Effector CD4-positive, alpha-beta T cell (primary cell): ENCODE results near the gene ACYP2.
"Not testable (repeated sequence)": the region's sequence is repeated elsewhere in the genome, so short reads cannot be mapped to it uniquely, and the experiment has no call there.

Experiments used
- DNase-seq: peaks from one replicate; pipeline ENCODE4 v3.0.0-alpha.2; 2020

The ACYP2 gene

DNA sequence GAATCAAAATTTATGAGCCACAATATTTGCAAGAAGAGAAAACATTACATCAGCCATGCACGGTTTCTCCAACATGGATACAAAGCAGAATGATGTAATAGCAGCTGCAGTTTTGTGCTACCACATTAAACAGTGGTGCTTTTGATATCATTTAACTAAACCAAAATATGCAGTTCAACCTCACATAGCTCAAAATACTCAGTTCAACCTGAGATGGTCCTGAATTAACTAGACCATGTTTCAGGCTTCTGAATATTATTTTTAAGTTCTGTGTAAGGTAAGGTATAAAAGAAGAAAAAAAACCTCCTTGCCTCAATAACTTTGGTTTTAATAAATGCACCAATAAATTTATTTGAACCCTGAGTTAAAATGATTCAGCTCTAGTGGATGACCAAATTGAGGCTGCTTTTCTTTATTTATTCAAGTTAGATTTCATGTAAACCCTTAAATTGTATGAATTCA, 159.4 kb downstream of the ACYP2 start:
- DNase-seq = no peak

GRCh38 chr2:54275541-54275940, 160.1 kb downstream of the ACYP2 start:
- no peak for DNase-seq

GRCh38 chr2:54279385-54279784, 164.0 kb downstream of the ACYP2 start:
- no peak for DNase-seq

GRCh38 chr2:54284826-54285225, 169.4 kb downstream of the ACYP2 start:
- no peak for DNase-seq

DNA sequence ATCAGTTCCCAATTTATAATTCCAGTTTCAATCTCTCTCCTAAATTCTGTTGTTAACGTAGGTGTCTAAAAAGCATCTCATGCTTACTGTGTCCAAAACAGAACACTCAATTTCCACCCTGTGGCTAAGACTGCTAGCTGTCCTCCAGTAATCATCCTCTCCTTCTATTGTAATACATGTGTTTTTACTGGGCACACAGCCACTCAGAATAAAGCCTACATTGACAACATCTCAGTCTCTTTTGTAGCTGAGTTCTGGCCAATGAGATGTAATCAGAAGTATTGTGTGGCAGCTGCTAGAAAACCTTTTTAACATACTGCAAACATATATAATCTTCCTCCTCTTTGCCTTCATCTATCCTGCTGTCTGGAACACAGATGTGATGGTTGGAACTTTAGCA, 170.0 kb downstream of the ACYP2 start:
- no peak for DNase-seq

- DNase-seq = no peak
Measured at GRCh38 chr2:54287532-54287931, 172.1 kb downstream of the ACYP2 start.

DNA sequence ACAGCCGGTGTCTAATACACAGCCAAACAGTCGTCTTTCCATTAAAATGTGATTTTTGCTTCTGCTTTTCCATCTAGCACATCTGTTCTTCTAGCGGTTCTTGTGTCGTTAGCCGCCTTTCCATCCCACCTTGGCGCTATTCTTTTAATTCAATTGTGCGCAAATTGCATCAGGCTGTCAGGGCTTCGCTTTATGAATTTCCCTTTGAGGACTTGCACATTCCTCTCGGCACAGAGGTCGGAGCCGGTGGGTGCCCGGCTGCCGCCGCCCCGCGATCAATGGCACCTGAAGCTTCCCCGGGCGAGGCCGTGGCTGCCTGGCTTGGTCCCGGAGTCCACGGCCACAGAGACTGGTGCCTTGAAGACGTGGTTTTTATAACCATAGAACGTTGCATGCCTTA, 174.5 kb downstream of the ACYP2 start:
- no peak for DNase-seq

GRCh38 chr2:54290356-54291025, 175.1 kb downstream of the ACYP2 start:
- DNase-seq = no peak

- DNase-seq = not testable (repeated sequence)
Measured at GRCh38 chr2:54294665-54295064, 179.2 kb downstream of the ACYP2 start.

- DNase-seq = no peak
Measured at GRCh38 chr2:54295911-54296310, 180.5 kb downstream of the ACYP2 start.

- no peak for DNase-seq
Measured at GRCh38 chr2:54298514-54298913, 183.1 kb downstream of the ACYP2 start.

DNA sequence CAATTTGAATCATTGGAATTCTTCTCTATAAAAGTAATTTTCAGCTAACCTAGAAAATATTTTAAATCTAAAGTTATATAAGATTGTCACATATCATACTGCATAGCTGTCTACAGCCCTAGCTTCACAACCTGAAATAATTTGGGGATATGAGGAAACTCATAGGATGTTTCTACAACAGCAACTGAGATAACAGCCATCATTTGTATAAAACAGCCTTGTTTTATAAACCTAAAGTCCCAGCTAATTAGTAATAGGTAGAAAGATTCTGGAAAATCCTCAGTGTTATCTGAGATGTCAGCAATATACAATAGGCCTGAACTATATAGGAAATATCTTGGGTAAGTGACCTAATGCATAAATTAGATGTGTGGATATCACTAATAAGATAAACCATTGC, 188.2 kb downstream of the ACYP2 start:
- no peak for DNase-seq

GRCh38 chr2:54306556-54306955, 191.1 kb downstream of the ACYP2 start:
- DNase-seq = no peak

DNA sequence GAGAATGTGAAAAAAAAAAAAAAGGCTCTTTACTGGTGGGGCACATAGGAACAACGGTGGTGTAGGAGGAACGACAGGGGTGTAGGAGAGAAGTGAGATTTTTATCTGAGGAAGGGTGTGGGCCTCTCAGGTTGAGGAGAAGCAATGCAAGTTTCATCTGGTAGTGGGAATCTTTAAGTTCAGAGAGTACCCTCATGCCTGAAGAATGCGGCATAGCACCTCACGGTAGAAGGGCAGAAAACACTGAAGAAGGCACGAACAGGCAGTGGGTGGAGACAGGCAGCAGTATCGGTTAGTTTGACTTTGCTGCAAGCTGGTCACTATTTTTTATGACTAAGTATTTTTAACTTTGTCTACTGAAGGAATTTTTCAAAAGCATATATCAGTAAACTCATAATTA, 192.8 kb downstream of the ACYP2 start:
- no peak for DNase-seq

DNA sequence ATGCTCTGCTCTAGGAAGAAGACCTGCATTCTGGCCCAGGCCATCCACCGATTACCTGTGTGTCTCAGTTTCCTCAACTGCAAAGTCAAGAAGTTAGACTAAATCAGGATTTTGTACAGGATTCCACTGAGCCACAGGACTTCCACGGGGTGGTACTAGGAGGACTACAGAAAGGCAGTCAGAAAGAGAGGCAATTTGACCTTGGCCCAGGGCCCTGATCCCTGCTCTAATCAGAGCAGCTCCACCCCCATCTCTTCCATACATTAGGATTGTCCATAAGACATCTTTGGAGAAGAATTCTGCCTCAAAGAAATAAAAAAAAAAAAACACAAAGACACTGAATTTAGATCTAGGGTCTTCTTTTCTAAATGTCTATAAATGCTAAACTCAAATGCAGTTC, 193.4 kb downstream of the ACYP2 start:
- DNase-seq = no peak

DNA sequence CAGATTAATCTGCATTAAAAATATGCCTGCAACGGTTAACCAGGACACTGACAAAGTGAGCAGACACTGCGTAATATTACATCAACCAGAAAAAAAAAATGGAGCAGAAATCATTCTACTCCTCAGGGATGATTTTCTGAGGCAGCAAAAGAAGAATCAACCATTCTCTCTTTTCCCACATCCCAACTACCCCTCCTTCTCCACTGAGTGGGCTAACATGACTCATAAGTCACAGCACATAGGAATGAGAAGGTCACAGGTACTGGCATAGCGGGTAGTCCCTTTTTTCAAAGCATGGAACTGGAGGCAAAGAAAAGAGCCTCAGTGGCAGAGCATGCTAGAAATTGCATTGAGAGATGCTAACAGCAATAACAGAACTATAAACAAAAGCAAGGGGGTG, 194.9 kb downstream of the ACYP2 start:
- no peak for DNase-seq

DNA sequence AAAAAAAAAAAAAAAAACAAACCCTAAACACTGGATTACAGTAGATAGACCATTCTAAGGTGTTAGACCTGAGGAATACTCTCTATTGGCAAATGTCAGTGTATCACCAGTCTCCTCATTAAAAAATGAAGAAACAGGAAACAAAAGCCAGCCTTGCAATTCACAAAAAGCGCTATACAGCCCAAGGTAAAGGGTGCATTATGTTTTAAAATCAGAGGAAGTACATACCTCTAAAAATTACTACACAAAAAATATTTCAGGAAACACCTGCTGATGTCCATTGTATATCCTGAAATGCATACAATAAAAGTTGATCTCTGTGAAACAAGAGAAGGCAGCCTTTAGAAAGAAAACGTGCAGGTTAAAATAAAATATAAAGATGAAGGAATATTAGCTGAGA, 195.5 kb downstream of the ACYP2 start:
- no peak for DNase-seq

- DNase-seq = no peak
Measured at GRCh38 chr2:54313147-54313546, 197.7 kb downstream of the ACYP2 start.

- DNase-seq = no peak
Measured at GRCh38 chr2:54317973-54318372, 202.6 kb downstream of the ACYP2 start.

GRCh38 chr2:54318821-54319220, 203.4 kb downstream of the ACYP2 start:
- DNase-seq = no peak

- DNase-seq = no peak
Measured at GRCh38 chr2:54321047-54321446, 205.6 kb downstream of the ACYP2 start.

DNA sequence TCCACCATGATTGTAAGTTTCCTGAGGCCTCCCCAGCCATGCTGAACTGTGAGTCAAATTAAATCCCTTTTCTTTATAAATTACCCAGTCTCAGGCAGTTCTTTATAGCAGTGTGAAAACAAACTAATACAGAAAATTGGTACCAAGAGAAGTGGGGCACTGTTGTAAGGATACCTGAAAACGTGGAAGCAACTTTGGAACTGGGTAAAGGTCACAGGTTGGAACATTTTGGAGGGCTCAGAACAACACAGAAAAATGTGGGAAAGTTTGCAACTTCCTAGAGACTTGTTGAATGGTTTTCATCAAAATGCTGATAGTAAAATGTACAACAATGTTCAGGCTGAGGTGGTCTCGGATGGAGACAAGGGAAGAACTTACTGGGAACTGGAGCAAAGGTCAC, 209.1 kb downstream of the ACYP2 start:
- DNase-seq = not testable (repeated sequence)

- DNase-seq = no peak
Measured at GRCh38 chr2:54325148-54325547, 209.7 kb downstream of the ACYP2 start.

DNA sequence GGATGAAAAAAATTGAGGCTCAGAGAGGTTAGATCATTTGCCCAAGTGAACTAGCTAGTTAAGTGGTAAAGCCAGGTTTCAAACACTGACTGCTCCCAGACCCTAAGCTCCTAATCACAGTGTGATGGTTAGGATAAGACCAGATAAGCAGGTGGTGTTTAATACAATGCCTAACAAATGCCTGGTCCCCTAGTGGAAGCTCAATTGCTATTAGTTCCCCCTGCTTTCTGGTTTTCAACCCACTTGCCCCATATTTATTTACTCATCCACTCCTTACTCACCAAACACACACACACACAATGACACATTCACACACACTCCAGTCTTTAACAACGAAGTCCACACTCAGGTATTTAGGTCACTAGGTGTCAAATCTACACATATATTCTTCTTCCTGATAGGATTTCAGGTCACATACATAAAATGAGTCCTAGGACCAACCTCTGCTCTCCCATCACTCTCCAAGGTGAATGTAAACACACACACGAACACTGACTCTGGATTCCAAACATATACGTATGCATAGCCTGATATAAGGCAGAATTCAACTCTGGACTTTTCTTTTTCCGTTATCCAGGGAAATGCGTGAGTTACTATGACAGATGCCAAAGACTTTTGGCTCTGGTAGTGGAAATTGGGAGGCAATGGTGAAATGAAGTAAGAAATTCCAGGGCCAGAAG, 214.2 kb downstream of the ACYP2 start:
- DNase-seq = no peak
